ENCODE data around the gene MYH16.
"Not testable (repeated sequence)": the region's sequence is repeated elsewhere in the genome, so short reads cannot be mapped to it uniquely, and the experiment has no call there.

MYH16 gene

DNA sequence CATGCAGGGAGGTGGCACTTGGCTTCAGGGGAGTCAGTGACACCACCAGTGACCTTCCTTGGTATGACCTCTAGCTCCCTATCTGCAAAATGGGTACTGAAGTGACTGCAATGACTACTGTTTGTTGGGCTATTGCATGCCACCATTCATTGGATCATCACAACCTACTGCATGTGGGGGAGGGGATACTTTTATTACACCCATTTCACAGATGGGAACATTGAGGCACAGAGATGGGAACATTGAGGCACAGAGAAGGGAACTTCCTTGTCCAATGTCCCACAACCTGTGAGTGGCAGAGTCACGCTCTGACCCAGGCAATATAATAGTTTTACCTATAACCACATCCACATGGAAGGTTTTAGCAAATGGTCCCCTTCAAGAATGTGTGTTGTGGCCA, 12.2 kb upstream of the MYH16 start:
- no peak for DNase-seq

DNA sequence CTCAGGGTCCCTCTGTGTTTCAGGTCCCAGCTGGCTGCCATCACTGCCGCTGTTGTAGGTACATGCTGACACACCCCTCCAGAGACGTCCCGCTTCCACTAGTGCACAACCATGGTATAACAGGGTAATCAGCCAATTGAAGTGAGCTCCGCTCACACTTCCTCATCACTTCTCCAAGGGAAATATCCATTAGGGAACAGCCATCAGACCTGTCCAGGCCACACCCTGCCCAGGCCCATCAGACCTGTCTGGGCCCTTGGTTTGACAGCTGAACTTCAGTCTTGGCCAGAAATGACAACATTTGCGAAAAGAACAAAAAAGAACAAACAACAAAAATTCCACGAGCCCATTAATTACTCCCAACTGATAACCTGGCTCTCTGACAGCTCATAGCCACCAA, 11.0 kb upstream of the MYH16 start:
- DNase-seq, result no peak

DNA sequence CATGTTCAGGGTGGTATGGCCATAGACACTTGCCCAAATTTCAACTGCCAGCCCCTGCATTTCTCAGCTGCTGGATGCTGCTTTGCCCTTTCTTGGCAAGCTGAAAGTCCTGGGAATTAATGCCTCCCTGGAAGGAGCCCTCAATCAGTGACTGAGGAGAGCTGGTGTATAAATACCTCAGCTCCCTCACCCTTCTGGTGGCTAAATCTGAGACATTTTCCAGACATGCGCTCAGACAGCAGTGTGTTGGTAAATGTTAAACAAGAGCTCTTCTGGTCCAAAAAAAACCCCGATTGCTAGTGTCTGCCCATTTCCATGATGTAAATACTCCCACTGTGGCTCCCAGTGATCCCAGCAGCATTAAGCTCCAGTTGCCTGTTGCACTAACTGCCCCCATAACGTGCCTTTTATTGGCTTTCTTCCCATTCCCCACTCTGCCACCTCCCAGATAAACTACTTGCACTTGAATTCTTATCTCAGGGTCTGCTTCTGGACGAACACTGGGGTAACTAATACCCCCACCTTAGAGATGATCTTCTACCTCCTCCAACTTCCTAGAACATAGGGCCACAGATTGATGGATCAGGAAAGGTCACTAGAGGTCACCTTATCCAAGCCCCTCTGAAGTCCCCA, 6.7 kb upstream of the MYH16 start:
- no peak for DNase-seq

DNA sequence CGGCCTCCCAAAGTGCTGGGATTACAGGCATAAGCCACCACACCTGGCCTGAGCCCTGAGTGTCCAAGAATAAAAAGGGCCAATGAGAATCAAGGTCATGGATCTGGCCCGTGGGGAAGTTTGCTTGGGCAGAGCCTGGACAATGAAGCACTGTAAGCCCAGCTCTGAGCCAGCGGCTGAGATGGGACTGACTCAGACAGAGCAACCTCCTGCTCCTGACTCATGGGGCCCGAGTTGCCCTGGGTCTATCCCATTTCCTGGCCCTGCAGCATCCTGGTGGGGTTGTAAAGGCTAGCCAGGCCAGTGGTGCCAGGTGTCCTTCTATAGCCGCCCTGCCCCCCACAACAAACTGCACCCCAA, 5.2 kb upstream of the MYH16 start:
- no peak for DNase-seq

DNA sequence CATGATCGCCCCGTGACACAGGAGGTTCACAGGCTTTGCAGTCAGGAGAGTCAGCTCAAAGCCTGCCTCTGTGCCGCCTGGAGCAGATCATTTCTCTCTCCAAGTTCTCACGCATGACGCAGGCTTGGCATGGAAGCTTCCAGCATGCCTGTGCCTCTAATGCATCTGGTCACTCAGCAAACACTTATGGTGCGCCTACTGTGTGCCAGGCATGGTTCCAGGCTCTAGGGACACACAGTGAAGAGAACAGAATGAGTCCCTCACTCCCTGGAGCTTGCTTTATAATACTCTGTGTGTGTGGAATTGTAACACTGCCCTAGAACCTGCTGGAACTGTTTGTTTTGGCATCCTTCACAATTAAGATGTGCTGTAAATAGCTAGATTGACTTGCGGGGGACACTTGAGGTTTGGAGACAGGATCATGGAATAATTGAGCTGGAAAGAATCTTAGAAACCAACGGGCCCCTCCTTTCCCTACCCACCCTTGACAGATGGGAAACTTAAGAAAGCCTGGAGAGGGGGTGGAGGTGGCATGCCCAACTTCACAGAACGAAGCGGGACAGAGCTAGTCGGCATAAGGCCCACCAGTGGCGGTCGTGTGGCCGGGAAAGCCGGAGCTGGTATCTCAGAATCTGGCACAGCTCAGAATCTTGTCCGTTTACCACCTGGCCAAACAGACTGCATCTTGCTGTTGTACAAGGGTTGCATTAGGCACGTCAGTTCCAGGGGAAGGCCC, 4.6 kb upstream of the MYH16 start:
- DNase-seq, result no peak

DNA sequence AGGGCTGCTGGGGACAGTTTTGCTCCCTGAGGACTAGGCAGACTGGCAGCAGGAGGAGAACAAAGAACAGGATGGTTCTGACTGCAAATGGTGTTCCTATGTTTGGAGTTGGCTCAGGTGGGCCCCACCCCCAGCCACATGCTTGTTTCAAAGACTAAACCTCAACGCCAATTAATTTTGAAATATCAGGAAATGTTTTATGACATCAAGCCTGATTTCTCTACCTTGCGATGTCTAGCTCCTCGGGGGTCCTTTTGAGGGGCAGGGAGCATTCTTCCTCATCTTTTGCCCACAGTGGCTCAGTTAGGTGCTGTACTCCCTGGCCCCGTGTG, 4.1 kb upstream of the MYH16 start:
- no peak for DNase-seq

DNA sequence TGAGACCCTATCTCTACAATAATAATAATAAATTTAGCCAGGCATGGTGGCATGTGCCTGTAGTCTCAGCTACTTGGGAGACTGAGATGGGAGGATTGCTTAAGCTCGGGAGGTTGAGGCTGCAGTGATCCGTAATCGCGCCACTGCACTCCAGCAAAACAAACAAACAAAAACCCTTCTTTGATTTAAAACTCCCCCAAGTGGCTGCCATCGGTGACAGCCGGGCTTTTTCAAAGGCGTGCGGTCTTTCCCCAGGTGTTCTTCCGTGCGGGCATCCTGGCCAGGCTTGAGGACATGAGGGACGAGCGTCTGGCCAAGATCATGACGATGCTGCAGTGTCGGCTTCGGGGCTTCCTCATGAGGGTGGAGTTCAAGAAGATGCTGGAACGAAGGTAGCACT, 1.9 kb upstream of the MYH16 start:
- DNase-seq, result peak in 1 of 2 experiments; percentile 15

DNA sequence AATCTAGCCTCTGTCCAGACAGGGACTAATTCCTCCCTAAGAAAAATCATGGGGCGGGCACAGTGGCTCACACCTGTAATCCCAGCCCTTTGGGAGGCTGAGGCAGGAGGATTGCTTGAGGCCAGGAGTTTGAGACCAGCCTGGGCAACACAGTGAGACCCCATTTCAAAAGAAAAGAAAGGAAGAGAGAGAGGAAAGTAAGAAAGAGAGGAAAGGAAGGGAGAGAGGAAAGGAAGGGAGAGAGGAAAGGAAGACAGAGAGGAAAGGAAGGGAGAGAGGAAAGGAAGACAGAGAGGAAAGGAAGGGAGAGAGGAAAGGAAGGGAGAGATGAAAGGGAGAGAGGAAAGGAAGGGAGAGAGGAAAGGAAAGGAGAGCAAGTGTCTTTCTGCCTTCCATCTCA, 922 bp downstream of the MYH16 start:
- not testable (repeated sequence) for DNase-seq

DNA sequence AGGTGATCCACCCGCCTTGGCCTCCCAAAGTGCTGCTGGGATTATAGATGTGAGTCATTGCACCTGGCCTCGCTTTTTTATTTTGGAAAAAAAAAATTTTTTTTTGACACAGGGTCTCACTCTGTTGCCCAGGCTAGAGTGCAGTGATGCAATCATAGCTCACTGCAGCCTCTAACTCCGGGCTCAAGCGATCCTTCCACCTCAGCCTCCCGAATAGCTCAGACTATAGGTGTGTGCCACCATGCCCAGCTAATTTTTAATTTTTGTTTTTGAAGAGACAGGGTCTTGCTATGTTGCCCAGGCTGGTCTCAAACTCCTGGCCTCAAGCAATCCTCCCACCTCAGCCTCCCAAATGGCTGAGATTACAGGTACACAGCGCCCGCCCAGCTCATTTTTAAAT, 2.3 kb downstream of the MYH16 start:
- DNase-seq, result not testable (repeated sequence)

DNA sequence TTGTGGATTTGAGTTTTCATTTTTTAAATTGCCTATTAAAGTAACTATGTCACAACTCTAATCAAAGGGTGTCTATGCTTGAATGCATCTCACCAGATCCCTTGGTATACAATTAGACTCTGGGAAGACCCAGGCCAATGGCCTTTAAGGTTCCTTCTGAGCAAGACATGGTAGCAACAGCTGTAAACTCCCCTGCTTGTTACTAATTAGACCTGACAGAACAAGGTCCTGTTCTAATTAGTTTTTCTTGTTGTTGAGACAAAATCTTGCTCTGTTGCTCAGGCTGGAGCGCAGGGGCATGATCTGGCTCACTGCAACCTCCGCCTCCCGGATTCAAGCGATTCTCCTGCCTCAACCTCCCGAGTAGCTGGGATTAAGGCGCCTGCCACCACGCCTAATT, 2.9 kb downstream of the MYH16 start:
- DNase-seq, result no peak

DNA sequence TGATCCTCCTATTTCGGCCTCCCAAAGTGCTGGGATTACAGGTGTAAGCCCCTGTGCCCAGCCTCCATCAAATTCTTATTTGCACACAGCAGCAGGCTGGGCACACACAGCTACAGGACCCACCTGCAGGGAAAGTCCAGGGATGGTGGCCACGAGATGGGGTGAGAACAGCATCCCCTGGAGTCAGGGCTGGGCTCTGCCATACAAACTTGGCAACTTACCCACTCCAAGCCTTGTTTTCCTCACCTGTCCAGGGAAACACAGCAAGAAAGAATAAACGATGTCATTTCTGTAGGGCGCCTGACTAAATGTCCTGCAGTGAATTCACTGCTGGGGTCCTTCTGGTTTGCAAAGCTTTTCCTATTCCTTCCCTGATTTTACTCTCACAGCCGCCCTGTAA, 5.5 kb downstream of the MYH16 start:
- DNase-seq, result no peak

DNA sequence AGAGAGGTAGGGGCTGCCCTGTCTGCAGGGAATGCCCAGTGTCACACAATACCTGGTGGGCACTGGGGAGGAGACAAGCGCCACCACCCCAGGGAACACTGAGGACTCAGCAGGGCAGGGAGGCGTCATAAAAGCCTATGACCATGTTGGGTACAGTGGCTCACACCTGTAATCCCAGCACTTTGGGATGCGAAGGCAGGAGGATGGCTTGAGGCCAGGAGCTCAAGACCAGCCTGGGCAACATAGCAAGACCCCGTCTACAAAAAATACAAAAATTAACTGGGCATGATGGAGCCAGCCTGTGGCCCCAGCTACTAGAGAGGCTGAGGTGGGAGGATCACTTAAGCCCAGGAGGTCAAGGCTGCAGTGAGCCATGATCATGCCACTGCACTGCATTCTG, 11.5 kb downstream of the MYH16 start:
- not testable (repeated sequence) for DNase-seq

DNA sequence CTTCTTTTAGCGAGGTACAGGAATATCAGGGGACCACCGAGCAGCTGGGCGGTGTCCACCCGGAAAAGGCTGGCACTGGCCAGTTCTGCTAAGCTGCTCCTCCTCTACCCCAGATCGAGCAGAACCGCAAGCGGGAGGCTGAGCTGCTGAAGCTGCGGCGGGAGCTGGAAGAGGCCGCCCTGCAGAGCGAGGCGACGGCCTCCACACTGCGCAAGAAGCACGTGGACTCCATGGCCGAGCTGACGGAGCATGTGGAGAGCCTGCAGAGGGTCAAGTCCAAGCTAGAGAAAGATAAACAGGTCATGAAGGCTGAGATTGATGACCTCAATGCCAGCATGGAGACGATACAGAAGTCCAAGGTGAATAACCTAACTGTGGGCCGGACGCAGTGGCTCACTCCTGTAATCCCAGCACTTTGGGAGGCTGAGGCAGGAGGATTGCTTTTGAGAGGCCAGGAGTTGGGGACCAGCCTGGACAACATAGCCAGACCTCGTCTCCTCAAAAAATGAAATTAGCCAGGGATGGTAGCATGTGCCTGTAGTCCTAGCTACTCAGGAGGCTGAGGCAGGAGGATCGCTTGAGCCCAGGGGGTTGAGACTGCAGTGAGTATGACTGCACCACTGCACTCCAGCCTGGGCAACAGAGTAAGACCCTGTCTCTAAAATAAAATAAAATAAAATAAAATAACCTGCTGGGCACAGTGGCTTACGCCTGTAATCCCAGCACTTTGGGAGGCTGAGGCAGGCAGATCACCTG, 15.3 kb downstream of the MYH16 start:
- DNase-seq, result no peak

DNA sequence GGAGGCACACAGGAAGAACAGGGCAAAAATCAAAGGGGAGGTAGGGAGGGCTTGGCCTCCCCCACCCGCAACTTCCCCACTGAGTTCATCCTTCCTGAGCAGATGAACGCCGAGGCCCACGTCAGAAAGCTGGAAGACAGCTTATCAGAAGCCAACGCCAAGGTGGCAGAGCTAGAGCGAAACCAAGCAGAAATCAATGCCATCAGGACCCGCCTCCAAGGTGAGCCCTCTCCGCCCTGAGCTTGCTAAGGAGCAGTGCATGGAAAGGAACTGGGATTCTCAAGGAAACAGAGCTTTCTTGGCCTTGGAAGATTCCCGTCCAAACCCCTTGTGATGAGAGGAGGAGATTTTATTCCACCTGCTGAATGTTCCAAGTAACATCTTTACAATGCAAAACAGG, 16.5 kb downstream of the MYH16 start:
- no peak for DNase-seq

DNA sequence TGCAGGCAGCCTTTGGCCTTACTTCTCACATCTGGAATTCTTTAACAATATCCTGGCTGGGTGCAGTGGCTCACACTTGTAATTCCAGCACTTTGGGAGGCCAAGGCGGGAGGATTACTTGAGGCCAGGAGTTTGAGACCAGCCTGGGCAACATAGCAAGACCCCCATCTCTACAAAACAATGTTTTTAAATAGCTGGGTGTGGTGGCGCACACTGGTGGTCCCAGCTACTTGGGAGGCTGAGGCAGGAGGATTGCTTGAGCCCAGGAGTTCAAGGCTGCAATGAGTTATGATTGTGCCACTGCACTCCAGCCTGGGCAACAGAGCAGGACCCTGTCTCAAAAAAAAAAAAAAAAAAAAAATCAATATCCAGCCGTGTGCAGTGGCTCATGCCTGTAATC, 17.5 kb downstream of the MYH16 start:
- not testable (repeated sequence) for DNase-seq

DNA sequence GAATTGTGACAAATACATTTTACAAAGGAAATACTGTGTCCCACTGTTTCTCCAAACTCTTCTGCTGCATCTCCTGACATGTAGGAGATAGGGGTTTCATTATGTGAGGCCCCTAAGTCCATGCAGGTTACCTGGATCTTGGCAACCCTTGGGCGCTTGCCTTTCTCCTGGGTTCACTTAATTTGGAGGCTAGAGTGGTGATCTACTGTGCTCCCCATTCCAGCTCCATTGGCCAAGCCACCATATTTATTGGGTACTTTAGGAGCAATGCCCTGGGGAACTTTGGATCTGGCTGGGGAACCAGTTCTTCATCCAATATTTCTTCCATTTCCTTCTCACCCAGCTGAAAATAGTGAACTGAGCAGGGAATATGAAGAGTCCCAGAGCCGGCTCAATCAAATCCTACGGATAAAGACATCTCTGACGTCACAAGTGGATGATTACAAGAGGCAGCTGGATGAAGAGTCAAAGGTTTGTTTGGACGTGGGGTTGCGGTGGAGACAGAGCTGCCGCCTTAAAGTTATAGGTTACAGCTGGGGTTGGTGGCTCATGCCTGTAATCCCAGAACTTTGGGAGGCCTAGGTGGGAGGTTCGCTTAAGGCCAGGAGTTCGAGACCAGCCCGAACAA, 18.5 kb downstream of the MYH16 start:
- no peak for DNase-seq

DNA sequence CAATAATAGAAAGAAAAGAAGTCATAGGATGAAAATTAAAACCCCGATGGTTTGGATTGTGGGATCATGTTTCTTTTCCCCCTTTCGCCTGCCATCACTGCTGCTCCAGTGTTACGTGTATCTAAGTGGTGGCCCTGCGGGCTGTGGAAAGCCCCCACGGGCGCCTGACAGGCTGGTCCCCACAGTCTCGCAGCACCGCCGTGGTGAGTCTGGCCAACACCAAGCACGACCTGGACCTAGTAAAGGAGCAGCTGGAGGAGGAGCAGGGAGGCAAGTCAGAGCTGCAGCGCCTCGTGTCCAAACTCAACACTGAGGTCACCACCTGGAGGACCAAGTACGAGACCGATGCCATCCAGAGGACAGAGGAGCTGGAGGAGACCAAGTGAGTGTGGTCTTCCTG, 19.5 kb downstream of the MYH16 start:
- DNase-seq, result no peak

DNA sequence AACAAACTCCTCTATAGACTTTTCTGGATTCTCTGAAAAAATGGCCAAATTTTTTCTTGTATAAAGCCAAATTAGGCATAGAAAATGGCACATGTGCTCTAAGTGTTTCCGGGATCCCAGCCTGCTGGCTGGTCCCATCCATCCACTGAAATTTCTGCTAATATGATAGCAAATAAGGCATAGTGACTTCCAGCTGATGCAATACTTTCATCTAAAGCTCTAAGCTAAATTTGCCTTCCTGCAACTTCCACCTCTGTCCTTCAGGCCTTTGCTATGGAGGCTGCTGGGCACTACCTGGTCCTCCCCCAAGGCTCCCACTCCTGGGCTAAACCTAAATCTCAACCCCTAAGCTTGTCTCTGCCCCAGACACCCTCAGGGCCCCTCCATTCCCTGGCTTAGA, 20.5 kb downstream of the MYH16 start:
- DNase-seq, result no peak

DNA sequence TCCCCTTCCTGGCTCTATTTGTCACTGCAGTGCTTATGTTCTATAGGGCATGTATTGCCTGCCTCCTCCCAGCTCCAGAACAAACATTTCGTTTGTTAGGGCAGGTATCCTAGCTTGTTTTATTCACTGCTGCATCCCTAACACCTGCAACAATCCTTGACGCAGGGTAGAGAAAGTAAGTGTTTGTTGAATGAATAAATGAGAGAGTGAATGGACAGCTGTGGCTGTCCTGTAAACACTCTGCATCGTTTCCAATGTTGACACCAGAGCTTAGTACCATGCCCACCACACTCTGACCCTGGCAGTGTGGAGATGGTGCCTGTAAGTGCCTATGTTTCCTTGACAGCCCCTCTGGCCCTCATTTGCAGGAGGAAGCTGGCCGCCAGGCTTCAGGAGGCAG, 21.0 kb downstream of the MYH16 start:
- DNase-seq, result no peak

DNA sequence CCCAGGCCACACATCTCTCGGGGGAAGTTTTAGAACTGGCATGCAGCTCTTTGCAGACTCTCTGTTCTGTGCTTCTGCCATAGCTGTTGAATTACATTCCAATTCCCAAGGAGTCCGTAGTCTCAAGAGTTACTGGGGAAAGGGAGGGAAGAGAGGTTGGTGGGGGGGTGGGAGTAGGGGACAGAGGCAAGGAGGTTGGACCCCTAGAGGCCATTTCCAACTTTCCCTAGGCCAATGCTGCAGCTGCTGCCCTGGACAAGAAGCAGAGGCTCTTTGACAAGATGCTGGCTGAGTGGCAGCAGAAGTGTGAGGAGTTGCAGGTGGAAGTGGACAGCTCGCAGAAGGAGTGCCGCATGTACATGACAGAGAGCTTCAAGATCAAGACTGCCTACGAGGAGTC, 23.8 kb downstream of the MYH16 start:
- no peak for DNase-seq

DNA sequence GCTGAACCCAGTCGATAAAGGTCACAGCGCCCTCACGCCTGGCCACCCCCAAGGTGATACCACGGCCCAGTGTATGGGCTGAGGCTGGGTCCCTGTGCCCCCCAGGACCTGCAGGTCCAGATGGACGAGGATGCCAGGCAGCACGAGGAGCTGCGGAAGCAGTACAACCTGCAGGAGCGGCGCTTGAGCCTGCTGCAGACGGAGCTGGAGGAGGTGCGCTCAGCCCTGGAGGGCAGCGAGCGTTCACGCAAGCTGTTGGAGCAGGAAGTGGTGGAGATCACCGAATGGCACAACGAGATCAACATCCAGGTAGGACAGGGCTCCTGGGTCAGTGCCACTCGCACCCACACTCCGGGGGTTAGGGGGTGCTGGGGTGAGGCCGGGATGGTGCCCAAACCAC, 28.9 kb downstream of the MYH16 start:
- DNase-seq, result no peak

DNA sequence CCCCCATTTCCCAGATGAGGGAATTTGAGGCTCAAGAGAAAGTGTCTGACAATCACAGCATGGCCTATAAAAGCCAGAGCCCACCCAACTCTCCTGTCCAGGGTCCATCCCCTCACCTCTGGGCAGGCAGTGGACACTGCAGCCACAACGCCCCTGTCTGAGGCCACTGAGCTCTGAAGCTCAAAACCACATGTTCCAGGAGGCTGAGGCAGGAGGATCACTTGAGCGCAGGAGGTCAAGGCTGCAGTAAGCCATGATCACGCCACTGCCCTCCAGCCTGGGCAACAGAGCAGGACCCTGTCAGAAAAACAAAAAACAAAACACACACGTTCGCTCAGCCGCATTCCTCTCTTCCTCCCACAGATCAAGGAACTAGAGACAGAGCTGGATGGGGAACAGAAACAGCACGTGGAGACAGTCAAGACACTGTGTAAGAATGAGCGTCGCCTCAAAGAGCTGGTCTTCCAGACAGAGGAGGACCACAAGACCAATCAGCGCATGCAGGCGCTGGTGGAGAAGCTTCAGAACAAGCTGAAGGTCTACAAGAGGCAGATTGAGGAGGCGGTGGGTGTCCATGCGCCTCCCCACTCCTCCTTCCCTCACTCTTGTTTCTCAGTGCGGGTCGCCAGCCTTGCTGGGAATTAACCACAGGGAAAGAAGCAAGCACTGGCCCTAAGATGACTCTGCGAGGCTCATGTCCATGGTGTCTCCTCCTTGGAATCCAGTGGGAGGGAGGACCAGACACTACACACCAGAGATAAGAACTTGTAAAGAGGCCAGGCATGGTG, 33.0 kb downstream of the MYH16 start:
- DNase-seq, result no peak

DNA sequence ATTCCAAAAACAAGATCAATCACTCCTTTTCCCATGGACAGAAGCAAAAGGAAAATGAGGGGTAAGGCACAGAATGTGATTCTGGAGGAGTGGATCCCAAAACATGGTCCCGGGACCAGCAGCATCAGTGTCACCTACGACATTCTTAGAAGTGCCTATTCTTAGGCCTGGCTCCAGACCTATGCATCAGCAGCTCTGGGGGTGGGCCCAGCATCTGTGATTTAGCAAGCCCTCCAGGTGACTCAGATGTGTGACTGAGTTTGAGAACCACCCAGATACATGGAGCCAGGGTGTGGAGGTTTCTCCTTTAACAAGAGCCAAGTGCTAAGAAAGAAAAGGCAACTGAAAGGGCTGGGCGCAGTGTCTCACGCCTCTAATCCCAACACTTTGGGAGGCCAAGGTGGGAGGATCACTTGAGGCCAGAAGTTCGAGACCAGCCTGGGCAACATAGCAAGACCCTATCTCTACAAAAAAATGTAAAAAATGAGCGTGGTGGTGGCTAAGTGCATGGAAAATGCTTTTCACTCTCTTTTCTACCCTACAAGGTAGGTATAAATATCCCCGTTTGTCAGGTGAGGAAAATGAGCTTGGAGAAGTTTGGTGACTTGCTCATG, 35.9 kb downstream of the MYH16 start:
- no peak for DNase-seq

All from NCI-H526 (cell line).